Gastroesophageal sphincter (tissue), 4 donors: ENCODE measurements around the gene JUN. TPM values are rescaled to one million over a fixed set of nuclear protein-coding genes. Genes with fewer than 3 reads are reported as not detected.

Experiments used
- ATAC-seq: fragments of 150-250 bp; one replicate; pipeline ENCODE4 v1.9.1; 2016; ENCODE audit warnings: mild to moderate bottlenecking, moderate library complexity
- H3K27ac ChIP-seq, 4 donors: fragments of 200-600 bp; sonication (generic) in 3 of 4; 1 replicate in 3 of 4; 2 replicates in 1 of 4; pipeline ENCODE4 v1.5.1; 2016 to 2019
- H3K27me3 ChIP-seq: fragments of 200-600 bp; sonication (generic); one replicate; pipeline ENCODE4 v1.5.1; 2019
- H3K36me3 ChIP-seq, 2 donors: fragments of 200-600 bp; sonication (generic); one replicate each; pipeline ENCODE4 v1.5.1; 2019; ENCODE audit warnings: control low read depth in 1 of 2
- H3K4me1 ChIP-seq, 3 donors: fragments of 200-600 bp; sonication (generic); 1 replicate in 2 of 3; 2 replicates in 1 of 3; pipeline ENCODE4 v1.5.1; 2016 to 2019; ENCODE audit warnings: control low read depth in 2 of 3
- H3K4me3 ChIP-seq, 2 donors: fragments of 200-600 bp; sonication (generic); one replicate each; pipeline ENCODE4 v1.5.1; 2019; ENCODE audit warnings: mild to moderate bottlenecking in 1 of 2, moderate library complexity in 1 of 2
- H3K9me3 ChIP-seq, 3 donors: fragments of 200-600 bp; sonication (generic); one replicate each; pipeline ENCODE4 v1.5.1; 2017 to 2019; ENCODE audit warnings: control low read depth in 2 of 3
- CTCF ChIP-seq, 4 experiments: fragments of 200-600 bp in 2 of 4; fragments of 450-650 bp in 2 of 4; sonication (generic) in 1 of 4; IDR thresholded peaks; one replicate each; pipeline ENCODE4 v1.5.1; 2017 to 2019; ENCODE audit warnings: antibody characterized with exemption in 4 of 4, mild to moderate bottlenecking in 2 of 4, moderate library complexity in 2 of 4
- EP300 ChIP-seq: sonication (generic); formaldehyde crosslinking; IDR thresholded peaks from one replicate; pipeline ENCODE4 v1.6.1; 2017; ENCODE audit warnings: antibody characterized with exemption, mild to moderate bottlenecking
- POLR2A ChIP-seq, 2 donors: fragments of 450-650 bp; IDR thresholded peaks; one replicate each; pipeline ENCODE4 v1.6.1; 2017; ENCODE audit warnings: antibody characterized with exemption in 2 of 2, mild to moderate bottlenecking in 2 of 2, moderate library complexity in 1 of 2
- POLR2AphosphoS5 ChIP-seq: sonication (generic); formaldehyde crosslinking; IDR thresholded peaks from one replicate; pipeline ENCODE4 v1.6.1; 2017; ENCODE audit warnings: antibody characterized with exemption
- WGBS, 2 donors: methylation state at CpG; one replicate each; pipeline ENCODE4 v1.1.5; 2018; ENCODE audit warnings: low coverage in 1 of 2; 5-methylcytosine and 5-hydroxymethylcytosine counted together
- total RNA-seq, 4 donors: library from RNA; depleted of rRNA; stranded (reverse); fragments of >200 nt; gene quantifications; one replicate each; pipeline ENCODE4 v1.1.0, GENCODE V29; 2016

The JUN gene
- total RNA-seq, 4 donors from 2014 or later: 102 to 145 (median 105) TPM

GRCh38 chr1:58814251-58815068 lies 30.6 kb upstream of the JUN start:
- Histone ChIP-seq H3K4me3 (peak overlapping the region in 1 of 2 donors; percentile 63), H3K27ac (peak overlapping the region; percentile 87 to 95 (median 90)), H3K27me3 (no peaks in the 10 kb centered on the region), H3K4me1 (peaks cover 0 to 34% (median 21%) of the 10 kb centered on the region in 3 donors), H3K36me3 (no peaks in the 10 kb centered on the region), H3K9me3 (no peaks in the 10 kb centered on the region)
- WGBS, 2 donors: 55 to 80% methylated on average over 5 to 15 of the region's 45 CpGs
- no peak for TF ChIP-seq CTCF (IDR thresholded peaks at IDR 0.05)
- peak; percentile 4 for TF ChIP-seq POLR2AphosphoS5
- peak; percentile 9 for ATAC-seq

GRCh38 chr1:58813801-58814200 lies 30.0 kb upstream of the JUN start:
- peak overlapping the region in 3 of 4 donors; percentile 90 to 95 (median 91) for H3K27ac ChIP-seq
- no peaks in the 10 kb centered on the region for H3K9me3 ChIP-seq
- no peaks in the 10 kb centered on the region for H3K27me3 ChIP-seq
- no peak overlapping the region for H3K4me3 ChIP-seq
- peaks cover 0 to 34% (median 21%) of the 10 kb centered on the region in 3 donors for H3K4me1 ChIP-seq
- no peak for ATAC-seq
- H3K36me3 ChIP-seq: no peaks in the 10 kb centered on the region
- 41 to 67% methylated on average over 4 of the region's 7 CpGs for WGBS, 2 donors
- TF ChIP-seq POLR2AphosphoS5 (no peak), CTCF (IDR thresholded peaks at IDR 0.05) (no peak), POLR2A (IDR thresholded peaks at IDR 0.05) (no peak), EP300 (no peak)

GRCh38 chr1:58813361-58813760 lies 29.5 kb upstream of the JUN start:
- H3K36me3 ChIP-seq: no peaks in the 10 kb centered on the region
- no peak for ATAC-seq
- no peaks in the 10 kb centered on the region for H3K27me3 ChIP-seq
- no peak overlapping the region for H3K4me3 ChIP-seq
- peak overlapping the region in 3 of 4 donors; percentile 90 to 95 (median 91) for H3K27ac ChIP-seq
- no peak for TF ChIP-seq CTCF (IDR thresholded peaks at IDR 0.05)
- no peak for TF ChIP-seq POLR2AphosphoS5
- no peak for TF ChIP-seq EP300
- no peak for TF ChIP-seq POLR2A (IDR thresholded peaks at IDR 0.05)
- H3K4me1 ChIP-seq: peaks cover 0 to 34% (median 21%) of the 10 kb centered on the region in 3 donors
- WGBS, 2 donors: 75 to 90% methylated on average over 1 of the region's 1 CpG
- no peaks in the 10 kb centered on the region for H3K9me3 ChIP-seq

GRCh38 chr1:58812926-58813325 lies 29.1 kb upstream of the JUN start:
- Histone ChIP-seq H3K36me3 (no peaks in the 10 kb centered on the region), H3K27ac (peak overlapping the region in 3 of 4 donors; percentile 90 to 95 (median 91)), H3K4me3 (no peak overlapping the region), H3K4me1 (peaks cover 0 to 34% (median 21%) of the 10 kb centered on the region in 3 donors), H3K27me3 (no peaks in the 10 kb centered on the region), H3K9me3 (no peaks in the 10 kb centered on the region)
- TF ChIP-seq POLR2AphosphoS5 (no peak), CTCF (IDR thresholded peaks at IDR 0.05) (no peak), EP300 (no peak), POLR2A (IDR thresholded peaks at IDR 0.05) (no peak)
- ATAC-seq: no peak
- 46 to 69% methylated on average over 4 of the region's 4 CpGs for WGBS, 2 donors

GRCh38 chr1:58812468-58812867 lies 28.6 kb upstream of the JUN start:
- Histone ChIP-seq H3K27ac (peak overlapping the region in 3 of 4 donors; percentile 90 to 95 (median 91)), H3K4me1 (peaks cover 0 to 34% (median 21%) of the 10 kb centered on the region in 3 donors), H3K9me3 (no peaks in the 10 kb centered on the region), H3K4me3 (no peak overlapping the region), H3K27me3 (no peaks in the 10 kb centered on the region), H3K36me3 (no peaks in the 10 kb centered on the region)
- peak; percentile 13 for TF ChIP-seq POLR2AphosphoS5
- no peak for TF ChIP-seq EP300
- WGBS, 2 donors: 46 to 52% methylated on average over 3 of the region's 3 CpGs
- ATAC-seq: no peak
